ENCODE results near the gene NARF. TPM values are rescaled to one million over a fixed set of nuclear protein-coding genes. Genes with fewer than 3 reads are reported as not detected.

Gene NARF
- total RNA-seq, 1 experiment from 2014 or later: 39.4 TPM

- peaks cover 9% of the 10 kb centered on the region for H3K4me1 Mint-ChIP-seq (ENCODE audit: low read depth, unreplicated experiment)
- intact Hi-C loops (cut with micrococcal nuclease; ENCODE audit: unreplicated experiment): loop anchor here (5.0 kb wide), 1 partner anchor 59 kb away; no protein-coding TSS in a partner anchor
- CTCF ChIA-PET: no interaction called here
- H3K27me3 Mint-ChIP-seq (ENCODE audit: unreplicated experiment): no peaks in the 10 kb centered on the region
- DNase-seq: no peak
- H3K27ac Mint-ChIP-seq (ENCODE audit: unreplicated experiment): peak overlapping the region; percentile 99
- TF ChIP-seq, protein P1, sequence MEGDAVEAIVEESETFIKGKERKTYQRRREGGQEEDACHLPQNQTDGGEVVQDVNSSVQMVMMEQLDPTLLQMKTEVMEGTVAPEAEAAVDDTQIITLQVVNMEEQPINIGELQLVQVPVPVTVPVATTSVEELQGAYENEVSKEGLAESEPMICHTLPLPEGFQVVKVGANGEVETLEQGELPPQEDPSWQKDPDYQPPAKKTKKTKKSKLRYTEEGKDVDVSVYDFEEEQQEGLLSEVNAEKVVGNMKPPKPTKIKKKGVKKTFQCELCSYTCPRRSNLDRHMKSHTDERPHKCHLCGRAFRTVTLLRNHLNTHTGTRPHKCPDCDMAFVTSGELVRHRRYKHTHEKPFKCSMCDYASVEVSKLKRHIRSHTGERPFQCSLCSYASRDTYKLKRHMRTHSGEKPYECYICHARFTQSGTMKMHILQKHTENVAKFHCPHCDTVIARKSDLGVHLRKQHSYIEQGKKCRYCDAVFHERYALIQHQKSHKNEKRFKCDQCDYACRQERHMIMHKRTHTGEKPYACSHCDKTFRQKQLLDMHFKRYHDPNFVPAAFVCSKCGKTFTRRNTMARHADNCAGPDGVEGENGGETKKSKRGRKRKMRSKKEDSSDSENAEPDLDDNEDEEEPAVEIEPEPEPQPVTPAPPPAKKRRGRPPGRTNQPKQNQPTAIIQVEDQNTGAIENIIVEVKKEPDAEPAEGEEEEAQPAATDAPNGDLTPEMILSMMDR (IDR thresholded peaks at IDR 0.05; ENCODE audit: unreplicated experiment): no peak
- no peaks in the 10 kb centered on the region for H3K9me3 Mint-ChIP-seq (ENCODE audit: low read depth, unreplicated experiment)
- no peak overlapping the region for H3K4me3 Mint-ChIP-seq (ENCODE audit: low read depth, unreplicated experiment)
- peaks cover 40% of the 10 kb centered on the region for H3K36me3 Mint-ChIP-seq (ENCODE audit: insufficient read depth, unreplicated experiment)
- no TSS peak for BruUV-seq (replicated peaks)
Observed at GRCh38 chr17:82493226-82493781, 34.8 kb downstream of the NARF start.

GRCh38 chr17:82494236-82495055, 35.9 kb downstream of the NARF start:
- H3K27ac Mint-ChIP-seq (ENCODE audit: unreplicated experiment): peak overlapping the region; percentile 99
- peak overlapping the region; percentile 55 for H3K4me3 Mint-ChIP-seq (ENCODE audit: low read depth, unreplicated experiment)
- no peaks in the 10 kb centered on the region for H3K27me3 Mint-ChIP-seq (ENCODE audit: unreplicated experiment)
- CTCF ChIA-PET: interaction anchor here (0.5 to 0.8 kb wide), 3 partner anchors 36 to 283 kb away, joined by 3 to 4 read pairs (median 4); no protein-coding TSS in a partner anchor
- H3K4me1 Mint-ChIP-seq (ENCODE audit: low read depth, unreplicated experiment): peaks cover 9% of the 10 kb centered on the region
- H3K9me3 Mint-ChIP-seq (ENCODE audit: low read depth, unreplicated experiment): no peaks in the 10 kb centered on the region
- peak; percentile 86 for DNase-seq
- BruUV-seq (replicated peaks): TSS peak; percentile 100
- H3K36me3 Mint-ChIP-seq (ENCODE audit: insufficient read depth, unreplicated experiment): peaks cover 35% of the 10 kb centered on the region
- TF ChIP-seq, protein P1 (IDR thresholded peaks at IDR 0.05; ENCODE audit: unreplicated experiment): peak; percentile 94
- intact Hi-C loops (cut with micrococcal nuclease; ENCODE audit: unreplicated experiment): loop anchor here (5.0 kb wide), 1 partner anchor 58 kb away; no protein-coding TSS in a partner anchor

GRCh38 chr17:82495844-82496528, 37.4 kb downstream of the NARF start:
- BruUV-seq (replicated peaks): no TSS peak
- Mint-ChIP-seq H3K27me3 (ENCODE audit: unreplicated experiment) (no peaks in the 10 kb centered on the region), H3K4me1 (ENCODE audit: low read depth, unreplicated experiment) (peaks cover 9% of the 10 kb centered on the region), H3K9me3 (ENCODE audit: low read depth, unreplicated experiment) (no peaks in the 10 kb centered on the region), H3K36me3 (ENCODE audit: insufficient read depth, unreplicated experiment) (peaks cover 35% of the 10 kb centered on the region), H3K27ac (ENCODE audit: unreplicated experiment) (no peak overlapping the region), H3K4me3 (ENCODE audit: low read depth, unreplicated experiment) (peak overlapping the region; percentile 77)
- DNase-seq: no peak
- intact Hi-C loops (cut with micrococcal nuclease; ENCODE audit: unreplicated experiment): no loop called here
- CTCF ChIA-PET: interaction anchor here (1.0 kb wide), 1 partner anchor 53 kb away, joined by 3 read pairs; no protein-coding TSS in a partner anchor
- TF ChIP-seq, protein P1 (IDR thresholded peaks at IDR 0.05; ENCODE audit: unreplicated experiment): no peak
